Superior temporal gyrus (tissue), 1 donor: ENCODE measurements around the gene FOXD1.
"Not testable (repeated sequence)": the region's sequence is repeated elsewhere in the genome, so short reads cannot be mapped to it uniquely, and the experiment has no call there.

Experiments used
- DNase-seq: peaks from one replicate; pipeline ENCODE4 v3.0.0-alpha.2; 2016; ENCODE audit errors: extremely low spot score

Gene FOXD1

DNA sequence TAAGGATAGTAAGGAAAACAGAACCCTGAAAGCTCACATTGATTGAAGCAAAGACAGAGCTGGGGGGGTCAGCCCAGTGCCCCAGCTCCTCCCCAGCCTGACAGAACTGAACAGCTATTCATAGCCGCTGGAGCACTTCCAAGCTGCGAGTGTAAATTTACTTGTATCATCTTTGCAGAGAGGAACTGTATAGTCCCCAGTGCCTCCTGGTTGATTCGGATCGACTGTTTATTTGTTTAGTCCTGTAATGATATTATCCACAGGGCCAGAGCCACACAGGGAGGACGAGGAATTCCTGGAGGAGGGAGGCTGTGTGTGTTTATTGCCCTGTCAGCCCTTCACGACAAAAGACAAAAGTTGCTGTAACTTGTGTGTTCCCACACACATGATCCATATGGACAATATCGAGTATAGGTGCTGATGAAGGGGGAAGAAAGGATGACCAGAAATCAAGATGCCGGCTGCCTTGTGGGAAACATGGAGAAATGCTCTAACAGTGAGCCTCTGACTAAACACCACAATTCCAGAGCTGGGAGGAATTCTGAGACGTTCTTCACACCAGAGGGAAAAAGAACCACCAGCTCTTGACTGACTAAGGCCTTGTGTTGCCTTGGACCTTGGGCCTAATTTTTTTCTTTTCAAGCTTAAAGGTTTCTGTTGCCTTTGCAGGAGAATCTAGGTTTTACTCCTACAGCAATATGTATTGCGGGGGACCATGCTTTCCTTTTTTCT lies 31.1 kb downstream of the FOXD1 start:
- DNase-seq, result no peak

DNA sequence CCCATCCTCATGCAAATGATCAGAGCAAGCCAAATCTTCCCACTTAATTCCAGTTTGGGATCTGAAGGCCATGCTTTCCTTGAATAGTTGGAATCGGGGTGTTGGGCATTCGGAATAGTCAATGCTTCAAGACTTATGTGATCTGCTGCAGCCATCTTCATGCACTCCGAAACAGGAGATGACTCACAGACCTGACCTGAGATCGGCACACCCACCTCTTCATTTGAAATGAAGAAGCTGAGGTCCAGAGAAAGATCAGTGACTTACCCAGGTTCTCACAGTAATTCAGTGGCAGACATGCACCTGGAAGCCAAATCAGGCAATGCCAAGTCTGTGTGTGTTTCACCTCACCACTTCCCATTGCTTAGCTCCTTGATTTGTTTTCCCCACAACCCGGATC lies 33.0 kb downstream of the FOXD1 start:
- DNase-seq, result no peak

DNA sequence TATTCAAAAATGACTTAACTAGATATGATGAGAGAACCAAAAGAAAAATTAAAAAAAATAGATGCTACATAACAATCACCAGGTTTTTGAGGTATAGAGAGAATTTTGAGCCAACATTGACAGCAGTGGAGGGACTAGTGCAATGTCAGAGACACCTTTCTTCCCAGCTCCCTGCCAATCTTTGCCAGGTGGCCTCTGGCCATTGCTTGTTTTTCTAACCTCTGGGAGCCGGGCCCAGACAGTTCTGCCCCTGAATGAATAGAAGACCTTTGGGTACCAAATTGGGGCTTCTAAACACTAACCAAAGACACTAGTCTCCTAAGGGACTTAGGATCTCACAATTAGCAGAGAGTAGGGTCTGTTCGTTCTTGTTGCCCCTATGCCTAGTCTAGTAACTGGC lies 33.4 kb downstream of the FOXD1 start:
- DNase-seq, result no peak

DNA sequence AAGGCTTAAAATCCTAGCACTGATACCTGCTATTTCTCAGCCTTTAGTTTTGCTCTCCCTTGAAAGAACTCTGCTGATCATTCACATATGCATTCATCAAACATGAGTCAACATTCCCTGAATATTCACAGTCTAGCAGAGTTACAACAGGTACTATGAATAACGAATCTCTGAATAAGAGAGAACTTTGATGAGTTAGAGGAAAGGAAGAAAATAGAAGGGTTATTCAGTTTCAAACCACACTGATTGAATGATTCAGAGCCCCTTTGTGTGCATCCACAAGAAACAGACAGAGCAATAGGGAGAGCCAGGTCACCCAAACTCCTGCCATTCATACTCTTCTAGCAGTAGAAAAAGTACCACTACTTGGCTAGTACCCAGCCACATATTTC lies 36.0 kb downstream of the FOXD1 start:
- DNase-seq, result no peak

DNA sequence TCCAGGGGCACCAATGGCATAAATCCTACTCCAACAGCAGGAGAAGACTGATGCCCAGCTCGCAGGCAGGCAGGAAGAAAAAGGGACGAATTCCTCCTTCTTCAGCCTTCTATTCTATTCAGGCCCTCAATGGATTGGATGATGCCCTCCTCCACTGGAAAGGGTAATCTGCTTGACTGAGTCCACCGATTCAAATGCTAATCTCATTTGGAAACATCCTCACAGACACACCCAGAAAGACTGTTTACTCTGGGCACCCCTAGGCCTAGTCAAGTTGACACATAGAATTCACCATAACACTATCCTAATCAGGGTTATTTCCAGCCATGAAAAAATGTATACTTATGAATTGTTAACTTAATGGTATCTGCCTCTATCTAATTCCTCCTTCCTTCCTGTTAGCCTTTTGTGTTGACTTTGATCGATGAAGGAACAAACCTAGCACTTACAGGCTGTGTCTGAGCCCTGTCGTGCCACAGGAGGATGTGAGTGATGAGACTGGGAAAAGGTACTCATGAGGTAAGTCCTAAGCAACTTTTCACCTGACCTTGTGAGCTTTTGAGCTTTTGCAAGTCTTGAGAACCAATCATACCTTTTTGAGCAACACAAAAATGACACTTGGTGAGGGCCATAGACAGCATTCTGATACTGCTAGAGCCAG lies 36.5 kb downstream of the FOXD1 start:
- DNase-seq, result no peak

DNA sequence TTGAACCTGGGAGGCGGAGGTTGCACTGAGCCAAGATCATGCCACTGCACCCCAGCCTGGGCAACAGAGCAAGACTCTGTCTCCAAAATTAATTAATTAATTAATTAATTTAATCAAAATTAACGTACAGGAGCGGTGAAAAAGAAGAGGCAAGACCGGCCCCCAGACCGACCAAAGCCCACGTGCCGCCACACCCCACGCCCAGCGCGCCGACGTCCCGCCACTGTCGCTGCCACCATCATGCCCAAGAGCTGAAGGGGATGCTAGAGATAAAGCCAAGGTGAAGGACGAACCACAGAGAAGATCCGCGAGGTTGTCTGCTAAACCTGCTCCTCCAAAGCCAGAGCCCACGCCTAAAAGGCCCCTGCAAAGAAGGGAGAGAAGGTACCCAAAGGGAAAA lies 38.6 kb downstream of the FOXD1 start:
- not testable (repeated sequence) for DNase-seq

DNA sequence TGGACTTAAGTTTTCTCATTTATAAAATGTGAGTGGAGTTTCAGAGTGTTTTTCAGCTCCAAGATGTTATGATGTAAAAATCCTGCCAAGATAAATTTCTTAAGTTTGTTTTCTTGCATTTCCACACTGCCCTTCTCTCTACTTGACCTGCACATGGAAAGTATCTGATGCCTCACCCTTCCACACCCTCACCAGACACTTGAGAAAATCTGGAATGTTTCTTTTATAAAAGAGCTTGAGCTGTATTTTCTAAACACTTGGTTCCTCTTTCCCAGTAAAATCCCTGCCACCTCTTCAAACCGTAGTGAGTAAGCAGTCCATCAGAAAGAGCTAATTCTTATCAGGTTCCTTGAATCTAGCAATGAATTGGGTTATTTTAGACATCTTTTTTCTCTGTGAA lies 42.9 kb downstream of the FOXD1 start:
- no peak for DNase-seq

DNA sequence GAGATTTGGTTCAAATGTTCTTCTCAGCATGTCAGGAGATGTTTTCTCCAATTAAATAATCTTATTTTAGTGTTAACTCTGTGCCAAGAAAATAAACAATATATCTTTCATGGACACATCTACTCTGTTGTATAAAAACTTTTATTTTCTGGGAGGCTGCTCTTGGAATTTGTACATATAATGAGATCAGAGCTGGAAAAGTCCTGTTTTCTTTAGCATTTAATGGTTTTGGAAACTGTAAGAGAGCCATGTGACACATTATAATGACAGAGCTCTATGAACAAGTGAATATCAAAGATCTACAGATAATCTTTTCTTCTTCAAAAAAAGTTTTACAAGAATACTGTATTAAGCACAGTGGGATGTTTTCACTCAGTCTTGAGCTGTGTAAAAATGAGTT lies 48.8 kb downstream of the FOXD1 start:
- no peak for DNase-seq
